ENCODE results near the gene FAM131A.

Gene FAM131A, protein sequence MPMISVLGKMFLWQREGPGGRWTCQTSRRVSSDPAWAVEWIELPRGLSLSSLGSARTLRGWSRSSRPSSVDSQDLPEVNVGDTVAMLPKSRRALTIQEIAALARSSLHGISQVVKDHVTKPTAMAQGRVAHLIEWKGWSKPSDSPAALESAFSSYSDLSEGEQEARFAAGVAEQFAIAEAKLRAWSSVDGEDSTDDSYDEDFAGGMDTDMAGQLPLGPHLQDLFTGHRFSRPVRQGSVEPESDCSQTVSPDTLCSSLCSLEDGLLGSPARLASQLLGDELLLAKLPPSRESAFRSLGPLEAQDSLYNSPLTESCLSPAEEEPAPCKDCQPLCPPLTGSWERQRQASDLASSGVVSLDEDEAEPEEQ

DNA sequence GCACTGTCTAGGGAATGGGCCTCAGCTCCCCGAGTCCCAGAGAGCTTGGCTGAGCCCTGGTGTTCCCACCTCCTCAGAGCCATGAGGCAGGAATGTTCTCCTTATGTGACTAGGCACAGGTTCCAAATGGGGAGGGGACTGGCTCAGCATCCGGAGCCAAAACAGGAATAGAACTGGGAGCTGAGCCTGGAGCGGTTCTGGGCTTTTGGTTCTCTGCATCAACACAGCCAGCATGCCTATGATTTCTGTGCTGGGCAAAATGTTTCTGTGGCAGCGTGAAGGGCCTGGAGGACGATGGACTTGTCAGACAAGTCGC, at the start of gene FAM131A:
TSS of gene FAM131A (plus strand) at position 202 of the 316 bp plus-strand sequence. CDS start at position 233, 31 bp downstream.
- DNase-seq: peak in 11 of 14 donors; percentile 21 to 88 (median 62)

GRCh38 chr3:184289426-184289938, 47.9 kb upstream of the FAM131A start:
- DNase-seq: peak in 8 of 14 donors; percentile 3 to 39 (median 20)

GRCh38 chr3:184290331-184290730, 47.1 kb upstream of the FAM131A start:
- no peak for DNase-seq

GRCh38 chr3:184291044-184291737, 46.2 kb upstream of the FAM131A start:
- no peak for DNase-seq

GRCh38 chr3:184291738-184292445, 45.5 kb upstream of the FAM131A start:
- no peak for DNase-seq

DNA sequence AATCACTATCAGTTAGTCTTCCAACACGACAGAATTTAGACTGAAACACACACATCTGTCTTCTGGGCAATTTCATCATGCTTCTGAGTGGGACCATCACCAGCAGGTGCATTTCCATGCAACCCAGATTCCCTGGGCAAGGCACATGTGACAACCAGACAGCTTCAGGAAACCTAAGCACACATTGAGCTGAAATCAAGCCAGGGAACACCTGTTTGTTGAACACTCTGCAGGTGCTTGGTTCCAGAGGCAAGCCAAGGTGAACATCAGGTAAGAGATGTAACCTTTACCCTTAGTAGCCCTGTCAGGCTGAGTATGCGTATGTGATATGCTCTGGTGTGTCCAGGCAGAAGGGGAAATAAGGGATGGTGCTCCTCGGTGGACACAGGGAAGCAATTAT, 41.6 kb upstream of the FAM131A start:
- no peak for DNase-seq

DNA sequence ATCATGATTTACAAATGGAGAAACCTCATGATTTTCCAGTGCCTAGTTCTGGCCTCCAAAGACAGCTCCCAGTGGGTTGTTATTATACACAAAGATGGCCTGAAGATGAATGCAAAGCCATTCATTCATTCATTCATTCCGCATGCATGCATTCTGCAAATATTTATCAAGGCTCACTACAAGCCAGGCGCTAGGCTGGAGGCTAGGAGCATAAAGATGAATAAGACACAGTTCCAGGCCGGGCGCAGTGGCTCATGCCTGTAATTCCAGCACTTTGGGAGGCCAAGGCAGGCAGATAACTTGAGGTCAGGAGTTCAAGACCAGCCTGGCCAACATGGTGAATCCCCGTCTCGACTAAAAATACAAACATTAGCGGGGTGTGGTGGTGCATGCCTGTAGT, 40.8 kb upstream of the FAM131A start:
- DNase-seq: no peak

DNA sequence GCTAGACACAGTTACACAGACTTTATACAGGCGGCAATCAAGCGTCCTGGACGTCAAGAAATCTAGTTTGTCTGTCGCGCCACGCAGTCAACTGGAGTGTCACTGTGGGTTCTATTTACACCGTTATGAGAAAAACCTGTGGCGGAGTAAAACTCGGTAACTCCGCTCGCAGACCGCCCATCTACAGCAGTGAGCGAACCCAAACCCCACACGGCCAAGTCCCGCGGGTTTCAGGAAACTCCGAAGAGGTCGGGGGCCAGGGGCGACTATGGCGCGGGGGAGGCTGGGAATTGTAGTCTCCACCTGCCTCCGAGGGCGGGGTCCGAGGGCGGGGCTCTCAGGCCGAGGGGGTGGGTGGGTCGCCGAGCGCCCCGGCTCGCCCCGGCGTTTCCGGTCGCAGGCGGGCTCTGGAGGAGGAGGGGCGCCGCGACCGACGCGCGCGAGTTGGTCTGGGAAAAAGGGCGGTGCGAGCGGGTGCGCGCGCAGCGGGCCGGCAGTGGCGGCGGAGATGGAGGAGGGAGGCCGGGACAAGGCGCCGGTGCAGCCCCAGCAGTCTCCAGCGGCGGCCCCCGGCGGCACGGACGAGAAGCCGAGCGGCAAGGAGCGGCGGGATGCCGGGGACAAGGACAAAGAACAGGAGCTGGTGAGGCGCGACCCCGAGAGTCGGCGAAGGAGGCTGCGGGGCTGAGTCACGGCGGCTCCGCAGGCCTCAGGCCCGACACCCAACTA, 38.5 kb upstream of the FAM131A start, which contains the start of gene PSMD2:
TSS of gene PSMD2 (plus strand) at position 483 of the 729 bp plus-strand sequence. CDS start at position 509, 26 bp downstream.
- peak; percentile 82 to 98 (median 94) for DNase-seq

- DNase-seq: no peak
Measured at GRCh38 chr3:184299488-184300377, 37.7 kb upstream of the FAM131A start.

GRCh38 chr3:184300378-184300720, 37.1 kb upstream of the FAM131A start:
- DNase-seq: no peak

DNA sequence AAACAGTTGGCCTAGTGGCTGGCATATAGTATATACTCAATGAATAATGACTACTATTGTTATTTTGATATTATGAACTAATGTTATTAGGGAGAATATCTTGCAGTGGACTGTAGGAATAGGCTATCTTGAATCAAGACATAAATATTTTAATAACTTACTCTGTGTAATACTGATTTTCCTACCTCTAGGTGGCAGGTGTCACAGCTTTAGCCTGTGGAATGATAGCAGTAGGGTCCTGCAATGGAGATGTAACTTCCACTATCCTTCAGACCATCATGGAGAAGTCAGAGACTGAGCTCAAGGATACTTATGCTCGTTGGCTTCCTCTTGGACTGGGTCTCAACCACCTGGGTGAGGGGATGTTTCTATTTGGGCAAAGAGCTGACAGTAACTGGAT, 31.8 kb upstream of the FAM131A start:
- no peak for DNase-seq

GRCh38 chr3:184306341-184306972, 30.9 kb upstream of the FAM131A start:
- DNase-seq: no peak

GRCh38 chr3:184307915-184308314, 29.5 kb upstream of the FAM131A start:
- DNase-seq: no peak

DNA sequence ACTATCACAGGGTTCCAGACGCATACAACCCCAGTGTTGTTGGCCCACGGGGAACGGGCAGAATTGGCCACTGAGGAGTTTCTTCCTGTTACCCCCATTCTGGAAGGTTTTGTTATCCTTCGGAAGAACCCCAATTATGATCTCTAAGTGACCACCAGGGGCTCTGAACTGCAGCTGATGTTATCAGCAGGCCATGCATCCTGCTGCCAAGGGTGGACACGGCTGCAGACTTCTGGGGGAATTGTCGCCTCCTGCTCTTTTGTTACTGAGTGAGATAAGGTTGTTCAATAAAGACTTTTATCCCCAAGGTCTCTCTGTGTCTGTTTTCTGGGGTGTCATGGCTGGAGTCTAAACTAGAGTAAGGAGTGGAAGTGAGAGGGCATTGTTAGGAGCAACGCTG, 28.7 kb upstream of the FAM131A start:
- no peak for DNase-seq

DNA sequence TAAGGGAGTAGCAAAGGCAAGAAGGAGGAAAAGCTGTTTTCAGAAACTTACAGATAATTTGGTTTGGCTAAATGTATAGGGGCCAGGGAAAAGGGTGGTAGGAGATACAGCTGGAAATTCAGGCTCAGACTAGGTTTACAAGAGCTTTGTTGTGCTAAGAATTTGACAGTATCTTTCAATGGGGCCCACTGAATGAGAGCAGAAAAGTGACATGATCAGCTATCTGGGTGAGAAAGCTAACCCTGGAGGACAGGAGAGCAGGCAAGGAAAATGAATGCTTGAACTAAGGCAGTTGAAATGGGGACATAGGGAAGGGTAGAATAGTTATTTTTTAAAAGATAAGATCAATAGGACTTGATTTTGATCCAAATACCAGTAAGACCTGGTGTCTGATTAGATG, 25.8 kb upstream of the FAM131A start:
- DNase-seq: no peak

DNA sequence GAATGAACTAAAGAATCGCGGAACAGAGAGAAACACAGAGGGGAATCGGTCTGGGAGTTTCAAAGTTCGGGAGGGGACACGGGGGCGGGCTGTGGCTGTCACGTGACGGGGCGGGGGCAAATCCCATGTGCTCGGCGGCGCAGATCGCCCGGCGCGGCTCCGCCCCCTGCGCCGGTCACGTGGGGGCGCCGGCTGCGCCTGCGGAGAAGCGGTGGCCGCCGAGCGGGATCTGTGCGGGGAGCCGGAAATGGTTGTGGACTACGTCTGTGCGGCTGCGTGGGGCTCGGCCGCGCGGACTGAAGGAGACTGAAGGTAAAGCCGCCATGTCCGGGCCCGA, 23.1 kb upstream of the FAM131A start, which contains the start of gene EIF4G1:
TSS of gene EIF4G1 (plus strand) at position 244 of the 337 bp plus-strand sequence. CDS start 1,191 bp downstream, outside the sequence.
- DNase-seq: peak; percentile 47 to 96 (median 88)

GRCh38 chr3:184314700-184315542, 22.5 kb upstream of the FAM131A start:
- peak in 13 of 14 donors; percentile 13 to 83 (median 60) for DNase-seq

DNA sequence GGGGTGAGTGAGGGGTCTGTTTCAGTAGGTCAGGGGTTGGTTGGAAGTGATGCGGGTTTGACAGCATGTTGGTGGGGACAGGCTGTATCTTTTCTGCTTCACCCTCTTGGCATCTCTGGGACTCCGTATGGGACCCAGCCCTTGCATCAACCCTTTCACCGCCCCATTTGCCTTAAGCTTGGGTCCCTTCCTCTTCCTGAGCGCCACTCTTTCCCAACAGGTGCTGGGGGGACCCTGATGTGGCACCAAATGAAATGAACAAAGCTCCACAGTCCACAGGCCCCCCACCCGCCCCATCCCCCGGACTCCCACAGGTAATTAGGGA, 21.9 kb upstream of the FAM131A start:
- DNase-seq: no peak

GRCh38 chr3:184315871-184316661, 21.3 kb upstream of the FAM131A start:
- DNase-seq: peak in 1 of 14 donors; percentile 9

Measured in C1 segment of cervical spinal cord (tissue), 14 donors.